Stimulated activated CD4-positive, alpha-beta T cell treated with anti-CD3 and anti-CD28 coated beads, Interleukin-1b, Interleukin-23, amount 100 ng/mL, for 48 hours (primary cell): ENCODE measurements around the gene FAM131A.
A peak's percentile ranks its signal among the peaks of the same experiment; 100 is the strongest.

Experiments
- DNase-seq: peaks from one replicate; pipeline ENCODE4 v3.0.0-alpha.2; 2020

Gene FAM131A

DNA sequence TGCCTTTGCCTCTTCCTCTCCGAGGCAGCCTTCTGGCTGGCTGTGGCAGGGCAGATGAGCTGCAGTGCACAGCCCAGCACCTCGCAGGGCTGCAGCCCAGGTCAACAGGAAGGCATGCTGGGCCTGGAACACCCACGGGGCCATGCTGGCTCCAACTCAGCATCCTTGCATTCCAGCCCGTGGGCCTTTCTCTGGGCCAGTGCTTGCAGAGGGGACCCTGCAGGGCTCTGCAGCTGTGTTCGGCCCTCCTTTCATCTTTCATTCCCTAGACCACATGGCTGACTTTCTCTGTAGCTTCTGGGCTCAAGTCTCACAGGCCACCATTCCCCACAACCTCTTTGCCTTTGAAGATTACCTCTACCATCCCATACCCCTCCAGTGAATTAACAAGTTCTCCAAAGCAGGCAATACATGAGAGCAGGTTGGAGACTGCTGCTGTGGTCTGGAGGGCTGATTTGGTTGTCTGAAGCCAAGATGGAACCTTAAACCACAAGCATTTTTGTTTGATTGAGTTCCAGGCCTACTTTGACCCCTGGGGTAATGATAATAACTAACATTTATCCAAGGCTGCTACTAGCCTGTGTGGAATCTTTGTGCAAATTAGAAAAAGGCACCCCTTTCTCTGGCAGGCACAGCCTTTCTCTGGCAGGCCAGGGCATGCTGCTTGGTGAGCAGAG is 5.9 kb downstream of the FAM131A start:
- DNase-seq, result no peak

DNA sequence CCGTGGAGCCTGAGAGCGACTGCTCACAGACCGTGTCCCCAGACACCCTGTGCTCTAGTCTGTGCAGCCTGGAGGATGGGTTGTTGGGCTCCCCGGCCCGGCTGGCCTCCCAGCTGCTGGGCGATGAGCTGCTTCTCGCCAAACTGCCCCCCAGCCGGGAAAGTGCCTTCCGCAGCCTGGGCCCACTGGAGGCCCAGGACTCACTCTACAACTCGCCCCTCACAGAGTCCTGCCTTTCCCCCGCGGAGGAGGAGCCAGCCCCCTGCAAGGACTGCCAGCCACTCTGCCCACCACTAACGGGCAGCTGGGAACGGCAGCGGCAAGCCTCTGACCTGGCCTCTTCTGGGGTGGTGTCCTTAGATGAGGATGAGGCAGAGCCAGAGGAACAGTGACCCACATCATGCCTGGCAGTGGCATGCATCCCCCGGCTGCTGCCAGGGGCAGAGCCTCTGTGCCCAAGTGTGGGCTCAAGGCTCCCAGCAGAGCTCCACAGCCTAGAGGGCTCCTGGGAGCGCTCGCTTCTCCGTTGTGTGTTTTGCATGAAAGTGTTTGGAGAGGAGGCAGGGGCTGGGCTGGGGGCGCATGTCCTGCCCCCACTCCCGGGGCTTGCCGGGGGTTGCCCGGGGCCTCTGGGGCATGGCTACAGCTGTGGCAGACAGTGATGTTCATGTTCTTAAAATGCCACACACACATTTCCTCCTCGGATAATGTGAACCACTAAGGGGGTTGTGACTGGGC is 7.3 kb downstream of the FAM131A start:
- no peak for DNase-seq

GRCh38 chr3:184345317-184346144 is 8.1 kb downstream of the FAM131A start:
- DNase-seq, result no peak

- DNase-seq, result no peak
Observed at GRCh38 chr3:184346480-184347190, 9.2 kb downstream of the FAM131A start.

- DNase-seq, result no peak
Observed at GRCh38 chr3:184347321-184348056, 10.1 kb downstream of the FAM131A start.

DNA sequence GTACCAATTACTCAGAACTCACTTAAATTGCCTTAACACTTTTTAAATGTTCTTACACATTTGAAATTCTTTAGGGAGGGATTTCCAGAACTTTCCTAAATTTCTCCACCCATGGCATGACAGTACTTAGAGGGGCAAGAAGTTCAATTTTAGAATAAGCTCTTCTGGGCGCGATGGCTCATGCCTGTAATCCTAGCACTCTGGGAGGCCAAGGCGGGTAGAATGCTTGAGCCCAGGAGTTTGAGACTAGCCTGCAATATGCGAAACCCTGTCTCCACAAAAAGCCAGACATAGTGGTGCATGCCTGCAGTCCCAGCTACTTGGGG is 10.6 kb downstream of the FAM131A start:
- DNase-seq, result no peak

DNA sequence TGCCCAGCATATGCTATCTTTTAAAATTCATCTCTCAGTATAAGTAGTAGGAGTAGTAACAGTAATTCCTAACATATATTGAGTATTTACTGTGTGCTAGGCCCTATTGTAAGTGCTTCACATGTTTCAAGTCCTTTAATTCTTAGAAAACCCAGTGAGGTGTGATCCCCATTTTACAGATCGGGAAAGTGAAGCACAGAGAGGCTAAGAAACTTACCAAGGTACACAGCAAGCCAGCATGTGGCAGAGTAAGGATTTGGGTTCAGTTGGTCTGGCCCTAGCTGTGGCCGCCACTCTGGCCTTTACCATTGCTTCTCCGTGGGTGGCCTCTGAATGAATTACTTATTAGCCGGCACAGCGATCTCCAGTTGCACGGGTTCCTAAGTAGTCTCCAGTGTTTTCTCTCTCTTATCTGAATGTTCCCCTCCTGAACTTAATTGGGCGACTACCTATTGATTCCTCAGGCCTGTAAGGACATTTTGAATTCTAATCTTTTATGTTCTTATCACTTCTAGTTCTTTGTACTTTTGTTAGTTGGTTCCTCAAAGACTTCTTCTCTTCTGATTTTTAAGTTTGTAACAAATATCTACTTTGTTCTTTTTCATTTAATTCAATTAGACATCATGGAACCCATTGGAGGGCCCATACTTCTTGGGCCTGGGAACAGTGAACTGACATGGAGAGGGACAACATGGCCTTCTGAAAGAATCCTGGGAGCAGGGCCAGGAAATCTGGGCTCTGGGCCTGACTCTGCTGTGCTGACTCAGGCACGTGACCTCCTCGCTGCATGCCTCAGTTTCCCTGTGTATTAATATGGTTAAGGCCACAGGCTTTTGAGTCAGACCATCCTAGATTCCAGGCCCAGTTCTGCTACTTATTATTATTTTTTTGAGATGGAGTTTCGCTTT is 12.4 kb downstream of the FAM131A start:
- DNase-seq, result no peak

- DNase-seq, result no peak
Observed at GRCh38 chr3:184350618-184351017, 13.2 kb downstream of the FAM131A start.

DNA sequence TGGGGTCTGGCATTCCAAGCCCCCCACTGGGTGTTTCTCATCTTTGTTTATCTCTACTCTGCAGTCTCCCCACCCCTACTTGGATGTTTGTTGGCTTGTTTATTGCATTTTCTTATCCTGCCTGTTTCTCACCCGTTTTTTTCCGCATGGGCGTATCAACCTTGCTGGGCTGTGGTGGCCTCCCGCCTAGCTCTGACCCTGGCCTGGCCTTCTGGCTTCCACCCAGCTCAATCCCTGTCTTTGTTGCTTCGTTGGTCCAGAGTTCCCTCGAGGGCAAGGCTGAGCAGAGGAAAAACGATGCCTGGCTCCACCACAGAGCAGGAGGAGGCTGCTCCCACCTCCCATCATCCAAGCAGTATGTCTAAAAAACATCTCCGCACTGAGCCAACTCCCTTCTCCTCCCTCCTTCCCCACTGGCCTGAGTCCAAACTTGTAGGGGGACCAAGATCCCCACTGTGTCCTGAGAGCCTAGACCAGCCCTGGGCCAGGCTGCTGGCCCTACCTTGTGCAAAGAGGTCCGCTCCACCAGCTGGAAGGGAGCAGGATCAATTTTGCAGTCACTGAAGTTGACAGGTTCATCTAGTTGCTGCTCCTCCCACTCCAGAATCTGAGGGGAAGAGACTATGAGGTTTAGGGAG is 14.2 kb downstream of the FAM131A start:
- DNase-seq, result no peak

GRCh38 chr3:184352149-184352785 is 14.9 kb downstream of the FAM131A start:
- DNase-seq, result no peak

DNA sequence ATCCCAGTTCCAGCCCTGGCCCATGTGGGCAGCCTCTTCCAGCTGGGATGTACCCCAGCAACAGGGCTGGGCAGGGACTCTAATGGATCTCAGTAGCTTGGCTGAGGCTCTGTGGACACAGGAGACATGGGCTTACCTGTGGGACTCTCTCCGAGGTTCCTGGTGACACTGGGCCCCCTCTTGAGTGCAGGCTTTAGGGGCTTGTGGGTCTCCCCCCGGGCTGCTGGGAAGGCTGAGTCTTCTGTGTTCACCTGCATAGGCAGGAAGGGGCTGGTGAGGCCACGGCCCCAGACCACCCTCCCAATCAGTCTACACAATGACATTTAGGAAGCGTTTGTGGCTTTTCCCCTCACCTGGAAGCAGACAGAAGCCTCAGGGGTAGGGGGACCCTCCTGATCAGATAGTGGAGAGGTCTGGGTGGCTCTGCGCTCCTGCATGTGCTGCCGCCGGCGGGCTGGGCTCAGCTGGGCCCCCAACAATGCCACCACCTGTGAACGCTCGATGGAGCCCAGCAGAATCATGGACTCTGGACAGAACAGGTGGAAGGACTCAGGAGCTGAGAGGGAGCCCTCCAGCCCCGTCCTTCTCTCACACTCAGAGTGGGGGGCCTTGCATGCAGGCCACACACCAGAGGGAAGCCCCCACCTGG is 15.6 kb downstream of the FAM131A start:
- DNase-seq, result no peak

- DNase-seq, result no peak
Observed at GRCh38 chr3:184353546-184353941, 16.1 kb downstream of the FAM131A start.

- DNase-seq, result peak; percentile 56
Observed at GRCh38 chr3:184354121-184354728, 16.8 kb downstream of the FAM131A start.

DNA sequence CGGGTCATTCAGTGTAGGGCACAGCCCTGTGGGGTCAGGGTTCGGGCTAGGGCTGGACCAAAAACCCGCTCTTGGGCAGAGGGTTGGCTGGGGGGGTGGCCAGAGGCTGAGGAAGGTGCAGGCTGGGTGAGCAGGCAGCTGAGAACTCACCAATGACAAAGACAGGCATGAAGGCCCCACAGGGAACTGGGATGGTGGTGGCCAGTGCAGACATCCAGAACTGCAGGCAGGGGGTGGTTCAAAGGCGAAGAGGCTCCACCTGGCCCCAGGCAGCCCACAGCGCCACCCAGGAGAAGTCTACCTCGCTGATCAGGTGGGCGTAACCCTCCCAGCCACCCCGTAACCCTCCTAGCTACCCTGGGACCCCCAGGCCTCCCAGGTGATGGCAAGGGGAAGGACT is 17.4 kb downstream of the FAM131A start:
- DNase-seq, result no peak

DNA sequence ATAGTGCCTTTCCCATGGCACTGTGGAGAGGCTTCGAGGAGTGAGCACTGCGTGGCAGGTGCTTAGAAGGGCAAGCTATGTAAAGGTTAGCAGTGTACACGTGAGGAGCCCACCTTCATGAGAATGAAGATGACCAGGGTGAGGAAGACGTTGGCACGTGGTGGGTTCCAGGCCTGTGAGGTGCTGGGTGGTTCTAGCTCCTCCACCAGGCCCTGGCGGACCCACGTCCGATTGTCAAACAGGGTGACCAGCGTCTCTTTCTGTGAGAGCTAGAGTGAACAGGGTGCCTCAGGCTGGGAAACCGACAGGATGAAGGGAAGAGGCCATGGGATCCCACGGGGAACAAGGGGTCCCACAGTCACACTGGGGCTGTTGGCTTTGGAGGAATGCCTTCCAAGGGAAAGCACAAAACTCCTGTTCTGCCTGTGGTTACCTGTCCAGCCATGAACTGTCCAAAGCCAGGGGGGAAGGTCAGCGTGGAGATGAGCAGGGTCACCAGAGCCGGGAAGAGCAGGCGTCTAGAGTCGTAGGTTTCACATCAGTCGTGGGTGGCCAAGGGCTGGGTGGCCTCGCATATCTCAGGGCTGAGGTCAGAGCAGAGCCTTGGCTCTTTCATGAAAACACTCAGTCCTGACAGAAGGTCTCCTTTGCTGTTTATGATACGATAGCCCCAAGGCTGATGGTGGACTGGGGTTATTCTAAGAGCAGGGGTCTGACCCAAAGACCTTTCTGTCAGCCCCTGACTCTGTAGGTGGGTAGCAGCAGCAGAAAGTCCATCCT is 18.1 kb downstream of the FAM131A start:
- no peak for DNase-seq

GRCh38 chr3:184357248-184358123 is 20.1 kb downstream of the FAM131A start:
- DNase-seq, result no peak

DNA sequence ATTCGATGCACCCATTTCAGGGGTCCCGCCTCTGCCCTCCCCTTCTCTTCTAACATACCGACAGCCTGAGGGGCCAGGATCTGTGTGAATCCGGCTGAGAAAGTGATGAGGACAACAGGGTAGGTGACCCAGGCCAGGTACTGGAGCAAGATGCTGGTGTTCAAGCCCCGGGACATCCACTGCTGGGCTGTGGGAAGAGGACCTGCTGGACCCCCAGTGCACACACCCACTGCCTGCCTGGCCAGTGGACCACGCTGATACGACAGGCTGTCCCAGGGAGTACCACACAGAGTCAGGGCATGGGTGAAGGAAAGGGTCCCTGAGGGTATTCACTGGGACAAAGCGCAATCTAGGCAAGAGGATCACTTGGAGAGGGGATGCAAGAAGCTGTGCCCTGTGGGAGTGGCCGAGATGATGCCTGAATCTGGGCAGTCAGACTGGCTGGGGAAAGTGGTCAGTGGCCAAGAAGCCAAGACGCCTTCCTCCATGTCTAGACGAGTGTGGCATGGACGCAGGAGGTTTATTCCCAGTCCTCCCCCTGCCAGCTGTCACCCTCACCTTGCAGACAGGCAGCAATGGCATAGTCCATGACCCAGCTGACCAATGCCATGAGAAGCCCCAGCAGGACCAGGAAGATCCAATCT is 20.8 kb downstream of the FAM131A start:
- no peak for DNase-seq
